ENCODE data around the gene MYH11. TPM values are rescaled to one million over a fixed set of nuclear protein-coding genes. Genes with fewer than 3 reads are reported as not detected.

Gene MYH11
- total and polyA plus RNA-seq, 2 experiments from 2014 or later = 1.6 to 5.9 TPM

DNA sequence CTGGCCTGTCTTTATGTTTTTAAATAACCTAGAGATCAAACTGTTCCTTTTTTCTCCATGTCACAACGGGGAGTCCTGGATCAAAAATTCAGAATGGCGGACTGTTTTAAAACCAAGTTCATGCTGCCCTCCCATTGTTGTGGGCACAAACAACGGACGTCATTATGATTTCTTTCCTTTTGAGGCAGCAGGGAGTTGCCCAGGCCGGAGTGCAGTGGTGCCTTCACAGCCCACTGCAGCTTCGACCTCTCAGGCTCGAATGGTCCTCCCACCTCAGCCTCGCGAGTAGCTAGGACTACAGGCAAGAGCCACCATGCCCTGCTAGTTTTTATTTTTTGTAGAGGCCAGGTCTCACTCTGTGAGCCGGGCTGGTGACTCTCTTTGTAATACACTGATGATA, 180.3 kb downstream of the MYH11 start (continued):
- TF ChIP-seq CTCF (conservative IDR thresholded peaks at IDR 0.05; ENCODE audit: low read depth in 2 of 2) (no peak), JUNB (IDR thresholded peaks at IDR 0.05; ENCODE audit: unreplicated experiment) (no peak), EZH2 (IDR thresholded peaks at IDR 0.05; ENCODE audit: low read depth, unreplicated experiment) (no peak), EZH2phosphoT487 (IDR thresholded peaks at IDR 0.05; ENCODE audit: unreplicated experiment) (no peak), CREB1 (CRISPR knock-in tag; IDR thresholded peaks at IDR 0.05; ENCODE audit: low read depth) (no peak)

DNA sequence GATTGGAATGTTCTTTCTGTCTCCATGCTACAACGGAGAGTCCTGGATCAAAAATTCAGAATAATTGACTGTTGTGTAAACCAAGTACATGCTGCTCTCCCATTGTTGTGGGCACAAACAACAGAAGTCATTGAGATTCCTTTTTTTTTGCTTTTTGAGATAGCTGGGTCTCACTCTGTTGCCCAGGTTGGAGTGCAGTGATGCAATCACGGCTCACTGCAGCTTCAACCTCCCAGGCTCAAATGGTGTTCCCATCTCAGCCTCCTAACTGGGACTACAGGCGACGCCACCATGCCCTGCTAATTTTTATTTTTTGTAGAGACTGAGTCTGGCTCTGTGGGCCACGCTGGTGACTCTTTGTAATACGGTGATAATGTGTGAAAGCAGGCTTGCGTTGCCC, 182.3 kb downstream of the MYH11 start:
- DNase-seq (ENCODE audit: low spot score) (no peak), ATAC-seq (no peak)
- H3K27me3 ChIP-seq (ENCODE audit: insufficient read depth) = no peaks in the 10 kb centered on the region
- no peaks in the 10 kb centered on the region; the same call in 1 of the 2 replicates for H4K20me1 ChIP-seq (replicated peaks; ENCODE audit: insufficient read depth)
- no peaks in the 10 kb centered on the region for H3F3A ChIP-seq (replicated peaks; ENCODE audit: low read depth)
- H3K79me2 ChIP-seq (replicated peaks; ENCODE audit: insufficient read depth) = no peaks in the 10 kb centered on the region
- no peak overlapping the region for H2AFZ ChIP-seq
- Mint-ChIP-seq H3K4me1 (peaks cover 2% of the 10 kb centered on the region; the same call in 1 of the 3 replicates), H3K4me3 (no peak overlapping the region), H3K27ac (0 out of 2 replicates have a peak overlapping the region, but pooled peaks have one; percentile 56), H3K36me3 (ENCODE audit: low read depth) (peaks cover 24% of the 10 kb centered on the region), H3K27me3 (ENCODE audit: insufficient read depth, low read depth, poor library complexity) (no peaks in the 10 kb centered on the region), H3K9me3 (no peaks in the 10 kb centered on the region)
- peaks cover 5% of the 10 kb centered on the region; the same call in 1 of the 2 replicates for H3K36me3 ChIP-seq (ENCODE audit: insufficient read depth)
- no peaks in the 10 kb centered on the region for H3K9me2 ChIP-seq (ENCODE audit: insufficient read depth)
- no peak overlapping the region for H3K4me2 ChIP-seq
- H3K4me1 ChIP-seq (ENCODE audit: insufficient read depth) = 0 out of 2 replicates have a peak, but pooled peaks cover 2% of the 10 kb centered on the region
- H3K27ac ChIP-seq (ENCODE audit: low read depth) = no peak overlapping the region
- H3K4me3 ChIP-seq = no peak overlapping the region
- TF ChIP-seq EZH2 (IDR thresholded peaks at IDR 0.05; ENCODE audit: low read depth, unreplicated experiment) (no peak), NANOG (IDR thresholded peaks at IDR 0.05; ENCODE audit: borderline replicate concordance) (no peak), ZNF331 (CRISPR knock-in tag; IDR thresholded peaks at IDR 0.05; ENCODE audit: low read depth) (no peak), ZNF114 (CRISPR knock-in tag; IDR thresholded peaks at IDR 0.05) (no peak), CREB1 (CRISPR knock-in tag; IDR thresholded peaks at IDR 0.05; ENCODE audit: low read depth) (no peak), POLR2AphosphoS5 (IDR thresholded peaks at IDR 0.05; ENCODE audit: low read depth) (no peak), ETS1 (IDR thresholded peaks at IDR 0.05) (no peak), CTCF (conservative IDR thresholded peaks at IDR 0.05; ENCODE audit: low read depth in 2 of 2) (no peak), EZH2phosphoT487 (IDR thresholded peaks at IDR 0.05; ENCODE audit: unreplicated experiment) (no peak)
- TF ChIP-seq, protein P1, sequence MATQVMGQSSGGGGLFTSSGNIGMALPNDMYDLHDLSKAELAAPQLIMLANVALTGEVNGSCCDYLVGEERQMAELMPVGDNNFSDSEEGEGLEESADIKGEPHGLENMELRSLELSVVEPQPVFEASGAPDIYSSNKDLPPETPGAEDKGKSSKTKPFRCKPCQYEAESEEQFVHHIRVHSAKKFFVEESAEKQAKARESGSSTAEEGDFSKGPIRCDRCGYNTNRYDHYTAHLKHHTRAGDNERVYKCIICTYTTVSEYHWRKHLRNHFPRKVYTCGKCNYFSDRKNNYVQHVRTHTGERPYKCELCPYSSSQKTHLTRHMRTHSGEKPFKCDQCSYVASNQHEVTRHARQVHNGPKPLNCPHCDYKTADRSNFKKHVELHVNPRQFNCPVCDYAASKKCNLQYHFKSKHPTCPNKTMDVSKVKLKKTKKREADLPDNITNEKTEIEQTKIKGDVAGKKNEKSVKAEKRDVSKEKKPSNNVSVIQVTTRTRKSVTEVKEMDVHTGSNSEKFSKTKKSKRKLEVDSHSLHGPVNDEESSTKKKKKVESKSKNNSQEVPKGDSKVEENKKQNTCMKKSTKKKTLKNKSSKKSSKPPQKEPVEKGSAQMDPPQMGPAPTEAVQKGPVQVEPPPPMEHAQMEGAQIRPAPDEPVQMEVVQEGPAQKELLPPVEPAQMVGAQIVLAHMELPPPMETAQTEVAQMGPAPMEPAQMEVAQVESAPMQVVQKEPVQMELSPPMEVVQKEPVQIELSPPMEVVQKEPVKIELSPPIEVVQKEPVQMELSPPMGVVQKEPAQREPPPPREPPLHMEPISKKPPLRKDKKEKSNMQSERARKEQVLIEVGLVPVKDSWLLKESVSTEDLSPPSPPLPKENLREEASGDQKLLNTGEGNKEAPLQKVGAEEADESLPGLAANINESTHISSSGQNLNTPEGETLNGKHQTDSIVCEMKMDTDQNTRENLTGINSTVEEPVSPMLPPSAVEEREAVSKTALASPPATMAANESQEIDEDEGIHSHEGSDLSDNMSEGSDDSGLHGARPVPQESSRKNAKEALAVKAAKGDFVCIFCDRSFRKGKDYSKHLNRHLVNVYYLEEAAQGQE (IDR thresholded peaks at IDR 0.05; ENCODE audit: unreplicated experiment) = no peak
